H54 (cell line): ENCODE measurements around the gene SLC6A16.
"Not testable (repeated sequence)": the region's sequence is repeated elsewhere in the genome, so short reads cannot be mapped to it uniquely, and the experiment has no call there.

Experiments
- DNase-seq: peaks from one replicate; pipeline ENCODE4 v3.0.0; 2011; ENCODE audit warnings: low spot score, mixed read lengths; ENCODE audit not compliant: insufficient read length
- FAIRE-seq: peaks from 3 replicates; lab custom pipeline; 2011; peaks lifted over from hg19 to GRCh38; lab: Jason Lieb, UNC
- POLR2A ChIP-seq: IDR thresholded peaks from 2 replicates; pipeline ENCODE4 v1.6.1; 2011; ENCODE audit warnings: low read depth, mild to moderate bottlenecking, low read length

SLC6A16 gene

DNA sequence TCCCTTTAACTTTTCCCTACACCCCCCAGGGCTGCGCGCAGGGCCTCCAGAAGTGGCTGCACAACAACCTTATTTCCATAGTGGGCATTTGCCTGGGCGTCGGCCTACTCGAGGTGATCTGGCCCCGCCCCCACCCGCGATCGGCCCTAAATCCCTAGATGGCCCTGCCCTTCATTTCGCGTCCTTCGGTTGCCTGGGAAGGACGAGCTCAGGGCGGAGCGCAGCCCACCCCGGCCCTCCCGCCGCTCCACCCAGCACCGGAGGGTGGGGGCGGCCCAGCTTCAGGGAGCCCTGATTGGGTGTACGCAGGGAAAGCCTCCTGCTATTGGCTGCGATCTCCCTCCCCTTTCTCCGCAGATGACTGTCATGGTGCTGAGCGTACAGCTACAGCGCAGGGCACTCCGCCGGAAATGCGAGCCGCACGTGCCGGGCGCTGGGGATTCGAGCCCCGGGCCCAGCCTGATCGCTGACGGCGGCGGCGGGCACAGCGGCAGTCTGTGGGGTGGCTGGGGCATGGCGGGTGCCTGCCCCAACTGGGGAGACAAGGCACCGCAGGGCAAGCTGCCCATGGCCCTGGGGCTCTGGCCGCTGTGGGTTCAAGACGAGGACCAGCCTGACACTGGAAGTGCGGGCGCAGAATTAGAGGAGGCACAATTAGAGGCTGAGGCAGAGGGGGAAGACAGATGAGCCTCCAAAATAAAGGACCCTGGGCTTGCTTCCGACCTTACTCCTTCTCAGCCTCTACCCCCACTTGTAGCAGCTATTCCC is 14.5 kb upstream of the SLC6A16 start:
- no peak for TF ChIP-seq POLR2A
- DNase-seq (no peak), FAIRE-seq (no peak)

DNA sequence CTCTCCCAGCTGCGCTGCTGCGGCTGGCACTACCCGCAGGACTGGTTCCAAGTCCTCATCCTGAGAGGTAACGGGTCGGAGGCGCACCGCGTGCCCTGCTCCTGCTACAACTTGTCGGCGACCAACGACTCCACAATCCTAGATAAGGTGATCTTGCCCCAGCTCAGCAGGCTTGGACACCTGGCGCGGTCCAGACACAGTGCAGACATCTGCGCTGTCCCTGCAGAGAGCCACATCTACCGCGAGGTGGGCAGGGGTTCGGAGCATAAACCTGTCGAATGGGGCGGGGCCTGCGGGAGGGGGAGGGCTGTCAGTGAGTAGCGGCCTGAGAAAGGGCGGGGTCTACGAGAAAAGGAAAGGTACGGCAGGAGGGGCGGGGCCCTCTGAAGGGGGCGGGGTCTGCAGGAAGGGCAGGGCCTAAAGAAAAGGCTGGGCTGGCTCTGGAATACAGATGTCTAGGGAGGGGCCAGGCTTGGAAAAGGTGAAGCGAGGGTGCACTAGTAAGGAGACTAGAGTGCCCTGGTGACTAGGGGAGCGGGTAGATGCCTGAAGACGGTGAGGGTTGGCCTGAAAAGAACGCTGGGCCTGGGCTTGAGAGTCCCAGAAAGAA is 13.8 kb upstream of the SLC6A16 start:
- FAIRE-seq, result no peak
- DNase-seq, result no peak
- no peak for TF ChIP-seq POLR2A

- no peak for FAIRE-seq
- DNase-seq, result no peak
- TF ChIP-seq POLR2A, result no peak
These were observed 13.2 kb upstream of the SLC6A16 start for GRCh38 chr19:49338023-49338677.

- DNase-seq (no peak), FAIRE-seq (no peak)
- TF ChIP-seq POLR2A, result no peak
These were observed 12.5 kb upstream of the SLC6A16 start for GRCh38 chr19:49337267-49338022.

DNA sequence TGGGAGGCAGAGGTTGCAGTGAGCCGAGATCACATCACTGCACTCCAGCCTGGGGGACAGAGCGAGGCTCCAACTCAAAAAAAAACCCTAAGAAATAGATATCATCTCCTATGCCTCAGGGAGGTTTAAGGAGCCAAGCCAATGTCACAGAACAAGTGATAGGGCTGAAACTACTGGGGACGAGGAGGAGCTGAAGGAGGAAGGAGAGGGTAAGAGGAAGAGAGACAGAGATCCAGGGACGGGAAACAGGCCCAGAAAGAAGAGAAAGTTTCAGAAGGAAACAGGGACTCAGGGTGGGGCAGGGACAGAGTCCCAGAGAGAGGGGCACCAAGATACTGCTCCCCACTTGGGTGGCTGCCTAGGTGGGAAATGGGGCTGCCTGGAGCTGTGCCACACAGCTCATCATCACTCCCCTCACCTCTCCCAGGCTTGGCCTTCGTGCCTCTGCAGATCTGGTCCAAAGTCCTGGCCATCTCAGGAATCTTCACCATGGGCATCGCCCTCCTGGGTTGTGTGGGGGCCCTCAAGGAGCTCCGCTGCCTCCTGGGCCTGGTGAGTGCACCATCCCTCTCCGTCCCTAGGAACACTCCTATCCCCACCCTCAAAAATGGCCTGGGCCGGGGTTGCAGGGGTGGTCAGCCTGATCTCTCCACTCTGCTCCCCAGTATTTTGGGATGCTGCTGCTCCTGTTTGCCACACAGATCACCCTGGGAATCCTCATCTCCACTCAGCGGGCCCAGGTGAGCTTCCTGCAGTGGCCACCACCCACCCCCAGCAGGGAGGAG is 11.7 kb upstream of the SLC6A16 start:
- no peak for TF ChIP-seq POLR2A
- FAIRE-seq, result no peak
- no peak for DNase-seq

DNA sequence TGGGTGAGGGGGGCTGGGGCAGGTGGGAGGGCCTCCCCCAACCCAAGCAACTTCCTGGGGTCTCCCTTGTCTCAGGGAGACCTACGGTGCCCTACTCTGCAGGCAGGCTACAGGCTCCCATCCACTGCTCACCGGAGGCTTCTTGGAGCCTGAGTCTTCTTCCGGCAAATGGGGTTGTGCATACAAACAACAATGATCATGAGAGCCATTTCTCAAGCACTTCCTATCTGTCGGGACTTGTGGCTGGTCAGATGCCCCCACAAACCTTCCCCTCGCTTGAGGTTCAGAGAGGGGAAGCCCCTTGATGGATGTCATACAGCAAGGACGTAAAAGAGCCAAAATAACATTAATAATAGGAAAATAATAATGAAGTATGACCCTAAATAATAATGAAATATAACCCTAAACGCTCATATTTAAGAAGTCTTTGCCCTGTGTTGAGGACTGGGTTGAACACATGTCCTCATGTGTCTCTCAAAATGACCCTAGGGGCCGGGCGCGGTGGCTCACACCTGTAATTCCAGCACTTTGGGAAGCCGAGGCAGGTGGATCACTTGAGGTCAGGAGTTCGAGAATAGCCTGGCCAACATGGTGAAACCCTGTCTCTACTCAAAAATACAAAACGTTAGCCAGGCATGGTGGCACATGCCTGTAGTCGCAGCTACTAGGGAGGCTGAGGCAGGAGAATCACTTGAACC is 10.9 kb upstream of the SLC6A16 start:
- no peak for FAIRE-seq
- TF ChIP-seq POLR2A, result no peak
- no peak for DNase-seq

DNA sequence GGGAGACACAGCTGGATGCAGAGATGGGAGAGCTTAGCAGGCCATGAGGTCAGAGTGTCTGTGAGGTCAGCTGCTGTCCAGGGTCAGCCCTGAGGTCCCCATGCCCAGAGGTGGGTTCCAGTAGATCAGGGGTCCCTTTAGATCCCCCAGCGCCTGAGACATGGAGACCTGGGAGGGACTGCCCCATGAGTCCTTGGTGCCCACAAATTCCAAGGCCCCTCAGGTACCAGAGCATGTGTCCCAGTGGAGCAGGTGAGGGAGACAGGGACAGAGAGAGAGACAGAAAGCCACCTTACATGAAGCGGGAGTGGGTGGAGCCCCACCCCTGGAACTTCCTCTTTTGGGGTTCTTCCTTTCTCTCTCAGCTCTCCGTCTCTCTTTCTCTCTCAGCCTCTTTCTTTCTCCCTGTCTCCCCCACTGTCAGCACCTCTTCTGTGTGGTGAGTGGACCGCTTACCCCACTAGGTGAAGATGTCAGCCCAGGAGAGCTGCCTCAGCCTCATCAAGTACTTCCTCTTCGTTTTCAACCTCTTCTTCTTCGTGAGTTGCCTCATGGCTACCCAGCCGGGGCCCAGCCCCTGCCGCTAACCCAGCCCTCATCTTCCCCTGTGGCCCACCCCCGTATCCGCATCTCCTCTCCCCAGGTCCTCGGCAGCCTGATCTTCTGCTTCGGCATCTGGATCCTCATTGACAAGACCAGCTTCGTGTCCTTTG is 10.2 kb upstream of the SLC6A16 start, which contains the start of gene CD37:
Gene CD37 (plus strand): TSS at position 336 of the 713 bp plus-strand sequence. CDS start 135 bp downstream, at position 471.
- no peak for FAIRE-seq
- DNase-seq, result no peak
- no peak for TF ChIP-seq POLR2A

GRCh38 chr19:49333811-49334288 is 8.9 kb upstream of the SLC6A16 start:
- DNase-seq (no peak), FAIRE-seq (no peak)

DNA sequence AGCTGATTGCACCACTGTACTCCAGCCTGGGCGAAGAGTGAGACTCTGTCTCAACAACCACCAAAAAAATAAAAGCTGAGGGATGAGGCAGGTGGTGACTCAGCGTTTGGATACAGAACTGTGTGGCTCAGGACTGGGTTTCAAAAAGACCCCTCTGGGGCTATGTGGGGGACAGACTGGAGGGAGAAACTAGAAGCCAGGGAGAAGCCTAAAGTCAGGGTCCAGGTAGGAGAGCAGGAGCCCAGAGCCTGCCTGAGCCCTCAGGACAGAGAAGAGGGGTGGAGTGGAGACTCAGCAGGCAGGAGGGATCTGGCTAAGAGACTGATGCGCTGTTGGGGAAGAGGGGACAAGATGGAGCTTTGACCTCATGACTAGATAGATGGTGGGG is 8.4 kb upstream of the SLC6A16 start:
- TF ChIP-seq POLR2A, result no peak
- FAIRE-seq (no peak), DNase-seq (no peak)

More at GRCh38 chr19:49333811-49334288, 8.9 kb upstream of the SLC6A16 start:
- TF ChIP-seq POLR2A, result no peak

DNA sequence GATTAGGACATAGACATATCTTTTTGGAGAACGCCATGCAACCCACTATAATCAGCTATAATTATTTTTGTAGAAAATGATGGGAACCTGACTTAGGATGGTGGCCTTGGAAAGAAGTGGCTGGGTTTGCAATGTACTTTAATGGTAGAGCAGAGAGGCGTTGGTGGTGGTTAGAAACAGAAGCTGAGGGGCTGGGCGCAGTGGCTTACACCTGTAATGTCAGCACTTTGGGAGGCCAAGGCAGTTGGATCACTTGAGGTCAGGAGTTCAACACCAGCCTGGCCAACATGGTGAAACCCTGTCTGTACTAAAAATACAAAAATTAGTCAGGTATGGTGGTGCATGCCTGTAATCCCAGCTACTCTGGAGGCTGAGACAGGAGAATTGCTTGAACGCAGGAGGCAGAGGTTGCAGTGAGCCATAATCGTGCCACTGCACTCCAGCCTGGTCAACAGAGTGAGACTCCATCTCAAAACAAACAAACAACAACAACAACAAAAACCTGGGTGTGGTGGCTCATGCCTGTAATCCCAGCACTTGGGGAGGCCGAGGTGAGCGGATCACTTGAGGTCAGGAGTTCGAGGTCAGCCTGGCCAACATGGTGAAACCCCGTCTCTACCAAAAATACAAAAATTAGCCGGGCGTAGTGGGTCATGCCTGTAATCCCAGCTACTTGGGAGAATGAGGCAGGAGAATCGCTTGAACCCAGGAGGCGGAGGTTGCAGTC is 7.9 kb upstream of the SLC6A16 start:
- not testable (repeated sequence) for DNase-seq, FAIRE-seq

- FAIRE-seq (no peak), DNase-seq (peak; percentile 34)
- TF ChIP-seq POLR2A, result no peak
These were observed 6.6 kb upstream of the SLC6A16 start for GRCh38 chr19:49331616-49332055.

DNA sequence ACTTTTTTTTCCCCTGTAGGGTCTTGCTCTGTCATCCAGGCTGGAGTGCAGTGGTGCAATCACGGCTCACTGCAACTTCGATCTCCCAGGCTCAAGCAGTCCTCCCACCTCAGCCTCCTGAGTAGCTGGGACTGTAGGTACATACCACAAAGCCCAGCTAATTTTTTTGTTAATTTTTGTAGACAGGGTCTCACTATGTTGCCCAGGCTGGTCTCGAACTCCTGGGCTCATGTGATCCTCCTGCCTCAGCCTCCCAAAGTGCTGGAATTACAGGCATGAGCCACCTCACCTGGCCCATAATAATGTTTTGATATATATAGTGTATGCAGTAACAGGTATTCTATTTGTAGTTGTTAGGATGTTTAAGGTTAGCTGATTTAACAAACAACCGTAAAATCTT is 6.2 kb upstream of the SLC6A16 start:
- not testable (repeated sequence) for FAIRE-seq, DNase-seq
